ENCODE results near the gene MYO5B.

The MYO5B gene

DNA sequence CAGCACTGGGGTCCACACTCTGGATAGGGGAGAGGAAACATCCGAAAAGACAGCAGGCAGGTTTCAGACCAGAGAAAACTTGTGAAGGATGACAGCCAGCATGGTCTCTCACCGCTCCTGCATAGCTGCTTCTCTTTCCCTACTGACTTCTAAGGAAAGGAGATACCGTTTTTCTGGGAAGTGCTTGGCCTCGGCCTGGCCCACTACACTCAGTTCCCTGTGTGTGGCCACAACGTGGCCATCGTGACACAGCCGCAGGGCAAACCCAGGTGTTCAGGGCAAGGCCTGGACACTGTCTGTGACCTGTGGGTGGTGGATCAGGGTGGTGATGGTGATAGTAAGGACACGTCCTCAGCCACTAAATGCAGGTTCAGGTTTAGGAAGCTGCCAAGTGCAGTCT, 347.4 kb downstream of the MYO5B start:
- Histone ChIP-seq H3K27me3 (ENCODE audit: low read depth, low read length) (no peaks in the 10 kb centered on the region), H3K9me3 (ENCODE audit: control insufficient read depth in 1 of 2, low read length in 2 of 2) (no peaks in the 10 kb centered on the region), H3K4me1 (ENCODE audit: control insufficient read depth in 1 of 2, insufficient read depth in 2 of 2, low read length in 2 of 2) (no peaks in the 10 kb centered on the region), H3K36me3 (ENCODE audit: control insufficient read depth in 1 of 2, insufficient read depth in 2 of 2, low read length in 2 of 2) (no peaks in the 10 kb centered on the region), H3K27ac (ENCODE audit: low read length) (no peak overlapping the region), H3K4me3 (ENCODE audit: low read depth in 1 of 2, low read length in 2 of 2) (no peak overlapping the region)

DNA sequence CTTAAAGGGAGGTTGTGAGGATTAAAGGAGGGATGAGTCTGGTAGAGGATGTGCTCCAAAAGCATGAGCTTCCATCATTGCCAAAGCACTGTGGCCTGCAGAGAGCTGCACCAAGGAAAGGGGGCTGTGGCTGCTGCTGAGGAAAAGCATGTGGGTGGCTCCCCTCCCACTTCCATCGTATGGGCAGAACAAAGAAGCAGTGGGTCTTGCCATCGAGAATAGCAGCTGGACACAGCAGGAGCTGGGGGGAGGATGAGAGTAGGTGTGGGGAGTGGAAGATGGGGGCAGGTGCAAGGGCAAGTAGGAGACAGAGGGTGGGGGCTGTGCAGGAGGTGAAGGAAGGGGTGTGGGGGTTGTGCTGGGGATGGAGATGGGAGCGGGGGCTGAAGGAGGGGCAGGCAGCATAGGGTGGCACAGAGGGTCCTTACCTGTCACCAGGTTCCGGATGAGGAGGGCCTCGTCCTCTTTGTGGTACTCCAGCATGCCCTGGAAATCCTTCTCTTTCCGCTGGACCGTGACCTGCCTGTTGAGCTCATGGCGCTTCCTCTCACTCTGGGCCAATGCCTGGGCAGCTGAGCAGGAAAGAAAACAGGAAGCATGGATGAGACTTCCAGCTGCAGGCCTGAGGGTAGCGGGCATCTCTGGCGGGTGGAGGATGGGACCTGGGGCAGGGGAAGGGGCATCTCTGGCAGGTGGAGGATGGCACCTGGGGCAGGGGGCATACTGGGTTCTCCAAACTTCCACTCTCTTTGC, 348.1 kb downstream of the MYO5B start:
- no peaks in the 10 kb centered on the region for H3K36me3 ChIP-seq (ENCODE audit: control insufficient read depth in 1 of 2, insufficient read depth in 2 of 2, low read length in 2 of 2)
- H3K4me1 ChIP-seq (ENCODE audit: control insufficient read depth in 1 of 2, insufficient read depth in 2 of 2, low read length in 2 of 2) = no peaks in the 10 kb centered on the region
- no peaks in the 10 kb centered on the region for H3K9me3 ChIP-seq (ENCODE audit: control insufficient read depth in 1 of 2, low read length in 2 of 2)
- H3K27ac ChIP-seq (ENCODE audit: low read length) = no peak overlapping the region
- no peak overlapping the region for H3K4me3 ChIP-seq (ENCODE audit: low read depth in 1 of 2, low read length in 2 of 2)
- H3K27me3 ChIP-seq (ENCODE audit: low read depth, low read length) = no peaks in the 10 kb centered on the region

DNA sequence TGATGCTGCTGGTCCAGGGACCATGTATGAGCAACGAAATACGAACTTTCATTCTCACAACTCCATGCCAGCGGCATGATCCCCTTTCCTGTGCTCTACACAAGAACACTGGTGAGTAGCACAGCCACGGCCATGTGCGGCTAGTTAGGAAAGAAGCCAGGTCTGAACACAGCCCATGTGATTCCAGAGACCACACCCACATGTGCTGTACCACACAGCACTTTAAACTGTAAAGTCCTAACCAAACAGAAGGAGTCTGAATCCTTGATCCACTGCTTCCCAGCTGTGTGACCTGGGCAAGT, 348.6 kb downstream of the MYO5B start:
- H3K27me3 ChIP-seq (ENCODE audit: low read depth, low read length) = no peaks in the 10 kb centered on the region
- H3K27ac ChIP-seq (ENCODE audit: low read length) = no peak overlapping the region

DNA sequence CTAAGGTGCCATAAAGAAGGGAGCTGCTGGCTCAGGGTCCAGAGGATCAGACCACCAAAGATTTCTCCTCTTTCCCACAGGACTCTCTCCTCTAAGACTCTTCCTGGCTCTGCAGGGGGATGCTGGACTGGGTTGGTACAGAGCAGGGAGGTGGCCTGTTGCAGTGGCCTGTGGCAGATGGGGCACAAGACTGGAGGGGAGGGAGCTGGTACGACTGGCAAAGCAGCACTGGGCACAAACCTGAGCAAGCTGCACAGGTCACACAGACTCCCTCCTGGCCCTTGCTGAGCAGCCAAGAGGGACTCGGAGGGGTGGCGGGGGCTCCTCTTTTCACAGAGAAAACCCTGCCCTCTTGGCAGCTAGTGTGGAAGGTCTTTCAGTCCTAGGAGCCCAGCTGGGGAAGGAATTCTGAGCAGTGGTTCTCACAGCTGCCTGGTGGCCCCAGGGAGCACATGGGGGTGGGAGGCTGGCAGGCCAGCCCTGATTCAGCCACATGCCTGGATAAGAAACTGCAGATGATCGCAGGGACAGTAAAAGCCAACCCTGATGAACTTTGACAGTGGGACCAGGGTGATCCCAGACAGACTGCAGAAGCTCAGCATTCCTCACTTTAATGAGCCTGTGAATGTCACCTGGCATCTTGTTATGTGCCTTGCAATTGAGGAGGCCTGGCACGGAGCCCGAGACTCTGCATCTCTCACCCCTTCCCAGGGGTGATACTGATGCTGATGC, 349.2 kb downstream of the MYO5B start:
- Histone ChIP-seq H3K36me3 (ENCODE audit: control insufficient read depth in 1 of 2, insufficient read depth in 2 of 2, low read length in 2 of 2) (no peaks in the 10 kb centered on the region), H3K4me3 (ENCODE audit: low read depth in 1 of 2, low read length in 2 of 2) (no peak overlapping the region), H3K27ac (ENCODE audit: low read length) (no peak overlapping the region), H3K27me3 (ENCODE audit: low read depth, low read length) (no peaks in the 10 kb centered on the region), H3K9me3 (ENCODE audit: control insufficient read depth in 1 of 2, low read length in 2 of 2) (no peaks in the 10 kb centered on the region), H3K4me1 (ENCODE audit: control insufficient read depth in 1 of 2, insufficient read depth in 2 of 2, low read length in 2 of 2) (no peaks in the 10 kb centered on the region)

More for the DNA sequence above, 348.6 kb downstream of the MYO5B start:
- H3K9me3 ChIP-seq (ENCODE audit: control insufficient read depth in 1 of 2, low read length in 2 of 2) = no peaks in the 10 kb centered on the region
- no peaks in the 10 kb centered on the region for H3K36me3 ChIP-seq (ENCODE audit: control insufficient read depth in 1 of 2, insufficient read depth in 2 of 2, low read length in 2 of 2)
- no peak overlapping the region for H3K4me3 ChIP-seq (ENCODE audit: low read depth in 1 of 2, low read length in 2 of 2)
- no peaks in the 10 kb centered on the region for H3K4me1 ChIP-seq (ENCODE audit: control insufficient read depth in 1 of 2, insufficient read depth in 2 of 2, low read length in 2 of 2)

DNA sequence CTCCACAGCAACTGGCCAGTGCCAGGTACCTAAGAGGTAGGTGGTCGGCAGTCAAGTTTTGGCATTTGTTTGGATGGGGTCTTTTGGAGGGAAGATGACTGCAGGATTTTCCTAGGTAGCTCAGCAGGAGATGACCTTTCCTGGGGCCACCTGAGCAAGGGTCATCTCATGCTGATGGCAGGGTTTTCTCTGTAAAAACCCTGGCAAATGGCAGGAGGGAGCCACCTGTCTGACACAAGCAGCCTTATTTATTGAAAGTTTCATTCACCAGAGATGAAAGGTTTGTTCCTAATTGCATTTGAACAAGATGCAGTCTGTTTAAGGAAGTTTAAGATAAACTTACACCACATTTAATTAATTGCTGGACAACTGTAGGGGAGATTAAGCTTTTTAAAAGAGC, 350.0 kb downstream of the MYO5B start:
- H3K27me3 ChIP-seq (ENCODE audit: low read depth, low read length) = no peaks in the 10 kb centered on the region
- no peak overlapping the region for H3K27ac ChIP-seq (ENCODE audit: low read length)
- no peaks in the 10 kb centered on the region for H3K36me3 ChIP-seq (ENCODE audit: control insufficient read depth in 1 of 2, insufficient read depth in 2 of 2, low read length in 2 of 2)
- H3K4me1 ChIP-seq (ENCODE audit: control insufficient read depth in 1 of 2, insufficient read depth in 2 of 2, low read length in 2 of 2) = no peaks in the 10 kb centered on the region
- no peaks in the 10 kb centered on the region for H3K9me3 ChIP-seq (ENCODE audit: control insufficient read depth in 1 of 2, low read length in 2 of 2)
- H3K4me3 ChIP-seq (ENCODE audit: low read depth in 1 of 2, low read length in 2 of 2) = no peak overlapping the region

DNA sequence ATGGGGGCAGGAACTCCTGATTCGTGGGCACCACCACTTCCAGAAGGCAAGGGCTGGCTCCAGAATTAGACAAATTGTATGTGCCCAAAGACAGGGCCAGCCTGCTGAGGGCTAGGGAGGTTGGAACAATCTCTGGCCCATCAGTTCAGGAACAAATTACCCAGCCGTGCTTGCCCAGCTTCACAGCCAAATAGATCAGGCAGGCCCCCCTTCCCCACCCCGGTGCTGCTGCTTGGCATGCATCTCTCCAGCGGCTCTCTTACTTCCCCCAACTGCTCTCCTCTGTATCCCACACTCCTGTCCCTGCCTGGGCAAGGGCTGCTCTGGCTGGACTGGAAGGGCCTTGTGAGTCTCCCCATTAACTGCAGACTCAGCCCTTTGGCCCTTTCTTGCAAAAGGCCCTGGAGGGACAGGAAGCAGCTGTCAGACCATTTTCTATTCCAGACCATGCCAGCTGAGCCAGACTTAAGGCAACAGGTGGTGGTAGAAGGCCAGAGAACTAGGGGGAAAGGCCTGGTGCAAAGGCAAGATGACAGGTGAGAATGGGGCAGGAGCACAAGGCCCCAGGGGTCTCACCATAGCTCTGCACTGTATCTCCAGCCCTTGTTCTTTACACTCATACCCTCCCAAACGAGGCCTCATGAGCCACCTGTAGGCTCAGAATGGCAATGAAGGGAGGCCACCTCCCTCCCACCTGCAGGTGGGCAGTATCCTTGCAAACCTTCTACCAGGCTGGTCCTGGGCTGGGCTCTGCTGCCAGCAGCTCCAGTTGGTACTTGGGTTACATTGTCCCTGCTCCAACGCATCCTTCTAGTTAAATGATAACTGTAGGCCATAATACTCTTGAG, 350.9 kb downstream of the MYO5B start:
- no peak overlapping the region for H3K27ac ChIP-seq (ENCODE audit: low read length)

DNA sequence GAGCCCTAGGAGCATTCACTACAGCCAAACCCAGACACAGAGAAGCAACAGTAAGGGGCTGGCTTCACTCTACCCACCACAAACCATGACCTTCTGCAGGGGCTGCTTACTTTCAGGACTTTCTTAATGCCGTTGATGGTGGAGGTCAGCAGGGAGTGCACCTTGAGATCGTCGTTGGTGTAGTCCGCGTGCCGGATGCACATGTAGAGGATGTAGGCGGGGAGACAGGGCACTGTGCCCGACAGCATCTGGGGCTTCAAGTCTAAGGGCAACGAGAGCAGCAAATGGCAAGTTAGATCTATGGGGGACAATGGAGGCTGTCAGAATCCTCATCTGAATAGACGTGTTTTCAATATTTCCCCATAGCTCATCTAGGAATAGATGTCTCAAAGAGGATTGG, 351.8 kb downstream of the MYO5B start:
- no peaks in the 10 kb centered on the region for H3K4me1 ChIP-seq (ENCODE audit: control insufficient read depth in 1 of 2, insufficient read depth in 2 of 2, low read length in 2 of 2)
- H3K9me3 ChIP-seq (ENCODE audit: control insufficient read depth in 1 of 2, low read length in 2 of 2) = no peaks in the 10 kb centered on the region
- H3K27me3 ChIP-seq (ENCODE audit: low read depth, low read length) = no peaks in the 10 kb centered on the region
- peaks cover 0 to 1% of the 10 kb centered on the region in 2 donors for H3K36me3 ChIP-seq (ENCODE audit: control insufficient read depth in 1 of 2, insufficient read depth in 2 of 2, low read length in 2 of 2)
- no peak overlapping the region for H3K4me3 ChIP-seq (ENCODE audit: low read depth in 1 of 2, low read length in 2 of 2)
- H3K27ac ChIP-seq (ENCODE audit: low read length) = no peak overlapping the region

More for the DNA sequence above, 350.9 kb downstream of the MYO5B start:
- H3K27me3 ChIP-seq (ENCODE audit: low read depth, low read length) = no peaks in the 10 kb centered on the region
- no peaks in the 10 kb centered on the region for H3K9me3 ChIP-seq (ENCODE audit: control insufficient read depth in 1 of 2, low read length in 2 of 2)
- H3K4me3 ChIP-seq (ENCODE audit: low read depth in 1 of 2, low read length in 2 of 2) = no peak overlapping the region
- no peaks in the 10 kb centered on the region for H3K4me1 ChIP-seq (ENCODE audit: control insufficient read depth in 1 of 2, insufficient read depth in 2 of 2, low read length in 2 of 2)
- H3K36me3 ChIP-seq (ENCODE audit: control insufficient read depth in 1 of 2, insufficient read depth in 2 of 2, low read length in 2 of 2) = no peaks in the 10 kb centered on the region

DNA sequence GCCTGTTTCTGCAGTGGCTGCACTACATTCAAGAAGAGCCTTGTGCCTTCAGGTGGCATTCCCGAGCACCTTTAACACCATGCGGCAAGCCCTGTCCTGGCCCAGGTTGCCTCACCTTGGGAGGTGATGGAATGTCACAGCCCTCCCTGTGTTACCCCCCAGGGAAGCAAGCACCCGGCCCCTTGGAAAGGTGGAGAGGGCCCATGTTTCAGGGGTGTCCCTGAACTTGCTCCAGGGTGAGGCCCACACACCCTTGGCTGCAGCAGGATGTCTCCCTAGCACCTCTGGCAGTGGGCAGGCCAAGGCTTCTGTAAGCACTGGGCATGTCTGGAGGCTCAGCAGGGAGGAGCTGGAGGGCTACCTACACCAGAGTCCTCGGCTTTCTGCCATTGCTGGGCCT, 352.3 kb downstream of the MYO5B start:
- Histone ChIP-seq H3K4me3 (ENCODE audit: low read depth in 1 of 2, low read length in 2 of 2) (no peak overlapping the region), H3K36me3 (ENCODE audit: control insufficient read depth in 1 of 2, insufficient read depth in 2 of 2, low read length in 2 of 2) (peaks cover 0 to 5% of the 10 kb centered on the region in 2 donors), H3K4me1 (ENCODE audit: control insufficient read depth in 1 of 2, insufficient read depth in 2 of 2, low read length in 2 of 2) (no peaks in the 10 kb centered on the region)

DNA sequence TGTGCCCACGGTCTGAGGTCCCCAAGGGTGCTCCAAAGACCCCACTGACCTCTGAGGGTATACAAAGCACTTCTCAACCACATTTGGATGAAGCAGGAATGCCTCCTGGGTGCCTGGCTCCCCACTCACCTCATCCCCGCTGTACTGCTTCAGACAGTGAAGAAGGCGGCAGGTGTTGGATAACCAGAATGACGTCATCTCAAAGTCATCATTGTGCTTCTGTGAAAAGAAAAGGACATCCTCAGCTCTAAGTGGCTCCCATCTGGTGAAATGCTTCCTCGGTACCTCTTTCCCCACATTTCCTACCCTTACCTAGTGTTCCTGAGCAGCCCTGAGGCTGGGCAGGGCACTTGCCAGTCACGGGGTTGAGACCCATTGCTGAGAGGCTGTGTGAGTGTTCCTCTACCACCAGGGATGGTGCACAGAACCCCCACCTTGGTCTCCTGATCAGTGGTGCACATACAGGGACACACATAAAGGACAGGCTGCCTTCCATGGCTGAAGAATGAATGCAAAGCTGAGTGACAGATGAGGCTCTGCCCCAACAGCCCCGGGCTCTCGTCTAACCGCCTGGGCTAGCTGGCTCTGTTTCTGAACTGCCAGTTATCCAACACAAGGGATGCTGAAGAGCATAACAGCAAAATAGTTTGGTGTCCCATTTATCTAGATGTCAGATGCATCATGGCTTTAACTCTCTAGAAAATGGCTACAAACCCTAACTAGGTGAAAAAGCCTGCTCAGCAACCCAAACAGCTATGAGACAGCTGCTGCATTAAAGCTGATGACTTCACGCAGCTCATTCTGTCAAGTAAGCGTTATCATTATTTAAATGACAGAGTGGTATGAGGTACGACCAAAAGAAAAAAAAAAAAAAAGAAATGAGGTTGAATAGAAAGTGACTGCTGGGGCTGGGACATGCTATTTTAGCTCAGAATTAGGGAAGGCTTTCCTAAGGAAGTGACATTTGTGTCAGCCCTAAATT, 353.4 kb downstream of the MYO5B start:
- Histone ChIP-seq H3K4me3 (ENCODE audit: low read depth in 1 of 2, low read length in 2 of 2) (no peak overlapping the region), H3K4me1 (ENCODE audit: control insufficient read depth in 1 of 2, insufficient read depth in 2 of 2, low read length in 2 of 2) (no peaks in the 10 kb centered on the region), H3K9me3 (ENCODE audit: control insufficient read depth in 1 of 2, low read length in 2 of 2) (no peaks in the 10 kb centered on the region), H3K27ac (ENCODE audit: low read length) (no peak overlapping the region), H3K27me3 (ENCODE audit: low read depth, low read length) (no peaks in the 10 kb centered on the region), H3K36me3 (ENCODE audit: control insufficient read depth in 1 of 2, insufficient read depth in 2 of 2, low read length in 2 of 2) (peaks cover 0 to 5% of the 10 kb centered on the region in 2 donors)

More for the DNA sequence above, 352.3 kb downstream of the MYO5B start:
- no peak overlapping the region for H3K27ac ChIP-seq (ENCODE audit: low read length)
- H3K9me3 ChIP-seq (ENCODE audit: control insufficient read depth in 1 of 2, low read length in 2 of 2) = no peaks in the 10 kb centered on the region
- H3K27me3 ChIP-seq (ENCODE audit: low read depth, low read length) = no peaks in the 10 kb centered on the region

DNA sequence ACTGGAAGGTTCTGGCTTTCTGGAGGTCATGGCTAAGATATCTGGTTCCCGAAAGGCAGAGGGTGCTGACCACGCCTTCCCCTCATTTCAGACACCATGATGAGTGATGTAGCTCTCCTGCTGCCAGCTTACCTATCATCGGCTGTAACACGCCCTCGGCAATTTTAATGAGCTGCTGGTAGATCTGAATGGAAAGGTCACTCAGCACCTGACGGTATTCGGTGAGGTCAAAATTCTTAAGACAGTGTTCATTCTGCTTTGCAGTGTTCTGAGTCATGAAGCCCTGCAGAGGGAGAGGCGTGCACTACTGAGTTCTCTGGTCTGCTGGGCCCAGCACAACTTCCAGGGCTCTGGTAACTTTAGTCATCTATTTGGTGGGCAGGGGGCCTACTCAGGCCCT, 355.9 kb downstream of the MYO5B start:
- H3K4me3 ChIP-seq (ENCODE audit: low read depth in 1 of 2, low read length in 2 of 2) = no peak overlapping the region
- no peaks in the 10 kb centered on the region for H3K4me1 ChIP-seq (ENCODE audit: control insufficient read depth in 1 of 2, insufficient read depth in 2 of 2, low read length in 2 of 2)
- no peaks in the 10 kb centered on the region for H3K27me3 ChIP-seq (ENCODE audit: low read depth, low read length)
- H3K36me3 ChIP-seq (ENCODE audit: control insufficient read depth in 1 of 2, insufficient read depth in 2 of 2, low read length in 2 of 2) = peaks cover 0 to 5% of the 10 kb centered on the region in 2 donors
- no peaks in the 10 kb centered on the region for H3K9me3 ChIP-seq (ENCODE audit: control insufficient read depth in 1 of 2, low read length in 2 of 2)
- H3K27ac ChIP-seq (ENCODE audit: low read length) = no peak overlapping the region

Measured in muscle layer of duodenum (tissue), 2 donors.